Neural cell (in vitro differentiated cells): ENCODE measurements around the gene RAB11FIP3.

Source experiments
- CTCF ChIP-seq: fragments of 450-650 bp; IDR thresholded peaks from 2 replicates; pipeline ENCODE4 v1.5.1; 2014; ENCODE audit warnings: antibody characterized with exemption, mild to moderate bottlenecking, moderate library complexity; ENCODE audit not compliant: poor library complexity, severe bottlenecking
- EP300 ChIP-seq: fragments of 450-650 bp; conservative IDR thresholded peaks from 2 replicates; pipeline ENCODE4 v1.6.1; 2014; ENCODE audit warnings: antibody characterized with exemption, mild to moderate bottlenecking, moderate library complexity; ENCODE audit not compliant: poor library complexity, severe bottlenecking
- EZH2 ChIP-seq: fragments of 200-600, 300-800 bp; shearing (Covaris generic), sonication (generic); IDR thresholded peaks from 2 replicates; pipeline ENCODE4 v1.6.1; 2014; ENCODE audit warnings: antibody characterized with exemption, low read length, borderline replicate concordance, mild to moderate bottlenecking; ENCODE audit not compliant: insufficient read depth, poor library complexity, severe bottlenecking
- POLR2AphosphoS5 ChIP-seq: IDR thresholded peaks from 2 replicates; pipeline ENCODE4 v1.6.1; 2012
- SMC3 ChIP-seq: fragments of 450-650 bp; conservative IDR thresholded peaks from 2 replicates; pipeline ENCODE4 v1.6.1; 2014; ENCODE audit warnings: antibody characterized with exemption, mild to moderate bottlenecking, moderate library complexity; ENCODE audit not compliant: poor library complexity

- TF ChIP-seq EZH2, result no peak
- no peak for TF ChIP-seq POLR2AphosphoS5
- no peak for TF ChIP-seq CTCF
- no peak for TF ChIP-seq EP300
- TF ChIP-seq SMC3, result no peak
Observed at GRCh38 chr16:466651-467050, 41.2 kb downstream of the RAB11FIP3 start.
